Measurements from ENCODE around the gene RNF222. TPM values are rescaled to one million over a fixed set of nuclear protein-coding genes. Genes with fewer than 3 reads are reported as not detected.

RNF222 gene, protein sequence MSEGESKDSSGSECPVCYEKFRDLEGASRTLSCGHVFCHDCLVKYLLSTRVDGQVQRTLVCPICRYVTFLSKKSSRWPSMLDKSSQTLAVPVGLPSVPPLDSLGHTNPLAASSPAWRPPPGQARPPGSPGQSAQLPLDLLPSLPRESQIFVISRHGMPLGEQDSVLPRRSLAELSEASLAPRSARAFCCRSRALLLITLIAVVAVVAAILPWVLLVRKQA
- total RNA-seq: 2.5 TPM

DNA sequence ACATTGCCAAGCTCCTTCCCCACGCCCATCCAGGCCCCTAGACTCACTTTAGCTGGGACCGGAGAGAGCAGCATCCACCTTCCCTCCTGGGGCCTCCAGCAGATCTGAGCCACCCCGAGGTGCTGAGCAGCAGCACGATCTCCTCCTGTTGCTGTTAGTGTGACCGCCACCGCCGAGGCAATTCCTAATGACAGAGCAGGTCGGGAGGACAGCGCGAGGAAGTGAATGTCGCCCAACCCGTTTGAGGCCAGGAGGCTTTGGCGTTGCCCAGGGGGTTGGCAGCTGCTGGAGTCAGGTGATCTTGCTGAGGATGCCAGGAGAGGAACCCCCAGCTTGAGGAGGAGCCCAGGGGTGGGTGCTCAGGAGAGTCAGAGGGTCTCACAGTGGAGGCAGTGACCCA lies at the start of gene RNF222:
TSS of gene RNF222 (minus strand) at position 192 of the 400 bp plus-strand sequence. CDS start 4,366 bp downstream, outside the sequence.
- Histone ChIP-seq H3K9me3 (no peaks in the 10 kb centered on the region), H3K4me1 (no peaks in the 10 kb centered on the region), H3K36me3 (no peaks in the 10 kb centered on the region), H3K27ac (no peak within 1 kb of the TSS), H3K4me3 (peak within 1 kb of the TSS in 1 of 2 donors; percentile 24), H3K27me3 (peaks cover 5% of the 10 kb centered on the region)
- TF ChIP-seq, protein P1, sequence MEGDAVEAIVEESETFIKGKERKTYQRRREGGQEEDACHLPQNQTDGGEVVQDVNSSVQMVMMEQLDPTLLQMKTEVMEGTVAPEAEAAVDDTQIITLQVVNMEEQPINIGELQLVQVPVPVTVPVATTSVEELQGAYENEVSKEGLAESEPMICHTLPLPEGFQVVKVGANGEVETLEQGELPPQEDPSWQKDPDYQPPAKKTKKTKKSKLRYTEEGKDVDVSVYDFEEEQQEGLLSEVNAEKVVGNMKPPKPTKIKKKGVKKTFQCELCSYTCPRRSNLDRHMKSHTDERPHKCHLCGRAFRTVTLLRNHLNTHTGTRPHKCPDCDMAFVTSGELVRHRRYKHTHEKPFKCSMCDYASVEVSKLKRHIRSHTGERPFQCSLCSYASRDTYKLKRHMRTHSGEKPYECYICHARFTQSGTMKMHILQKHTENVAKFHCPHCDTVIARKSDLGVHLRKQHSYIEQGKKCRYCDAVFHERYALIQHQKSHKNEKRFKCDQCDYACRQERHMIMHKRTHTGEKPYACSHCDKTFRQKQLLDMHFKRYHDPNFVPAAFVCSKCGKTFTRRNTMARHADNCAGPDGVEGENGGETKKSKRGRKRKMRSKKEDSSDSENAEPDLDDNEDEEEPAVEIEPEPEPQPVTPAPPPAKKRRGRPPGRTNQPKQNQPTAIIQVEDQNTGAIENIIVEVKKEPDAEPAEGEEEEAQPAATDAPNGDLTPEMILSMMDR (IDR thresholded peaks at IDR 0.05): no peak
- TF ChIP-seq POLR2AphosphoS5 (IDR thresholded peaks at IDR 0.05; ENCODE audit: insufficient read depth in 1 of 2, low read depth in 1 of 2) (no peak), POLR2A (IDR thresholded peaks at IDR 0.05) (no peak)
- intact Hi-C loops (cut with DNase I): loop anchor here (10.0 kb wide), 1 partner anchor 1613 kb away; no protein-coding TSS in a partner anchor
- no peak for DNase-seq (ENCODE audit: extremely low spot score in 2 of 2)

DNA sequence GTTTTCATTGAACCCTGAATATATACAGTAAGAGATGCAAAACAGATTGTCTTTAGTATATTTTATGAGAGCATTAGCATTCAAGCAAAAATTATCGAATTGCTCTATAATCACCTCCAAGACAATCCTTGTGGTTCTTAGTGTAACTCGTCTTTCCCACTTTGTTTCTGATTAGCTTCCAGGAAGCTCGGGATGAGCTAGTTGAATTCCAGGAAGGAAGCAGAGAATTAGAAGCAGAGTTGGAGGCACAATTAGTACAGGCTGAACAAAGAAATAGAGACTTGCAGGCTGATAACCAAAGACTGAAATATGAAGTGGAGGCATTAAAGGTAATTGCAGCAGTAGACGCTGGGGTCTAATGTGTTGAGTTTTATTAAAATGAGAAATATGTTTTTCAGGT lies 47.9 kb upstream of the RNF222 start:
- Histone ChIP-seq H3K4me1 (peaks cover 35% of the 10 kb centered on the region), H3K4me3 (no peak overlapping the region), H3K9me3 (no peaks in the 10 kb centered on the region), H3K27ac (no peak overlapping the region), H3K27me3 (no peaks in the 10 kb centered on the region), H3K36me3 (peaks cover under 1 to 40% of the 10 kb centered on the region in 2 donors)
- intact Hi-C loops (cut with DNase I): no loop called here
- TF ChIP-seq POLR2AphosphoS5 (IDR thresholded peaks at IDR 0.05; ENCODE audit: insufficient read depth in 1 of 2, low read depth in 1 of 2) (no peak), POLR2A (IDR thresholded peaks at IDR 0.05) (no peak)
- TF ChIP-seq, protein P1 (IDR thresholded peaks at IDR 0.05): no peak
- DNase-seq (ENCODE audit: extremely low spot score in 2 of 2): no peak

DNA sequence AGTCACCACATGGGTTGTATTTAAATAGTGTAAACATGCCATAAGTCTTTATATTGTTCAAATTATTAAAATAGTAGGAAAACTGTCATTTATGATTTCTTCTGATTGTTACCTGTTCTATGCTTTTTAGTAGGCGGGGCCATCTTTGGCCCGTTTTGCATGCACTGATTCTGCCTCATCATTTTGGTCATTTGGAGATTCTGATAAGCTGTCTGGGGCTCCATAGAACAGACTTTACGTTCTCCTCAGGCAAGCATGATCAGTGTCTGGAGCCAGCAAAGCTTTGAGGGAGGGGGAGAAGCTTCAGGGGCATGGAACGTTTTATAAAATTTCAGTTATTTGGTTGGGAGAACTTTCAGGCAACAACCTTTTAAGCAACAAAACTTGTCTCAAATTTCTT lies 46.9 kb upstream of the RNF222 start:
- Histone ChIP-seq H3K27me3 (no peaks in the 10 kb centered on the region), H3K4me3 (no peak overlapping the region), H3K4me1 (peaks cover 45% of the 10 kb centered on the region), H3K36me3 (peaks cover 0 to 31% of the 10 kb centered on the region in 2 donors), H3K9me3 (no peaks in the 10 kb centered on the region), H3K27ac (no peak overlapping the region)
- intact Hi-C loops (cut with DNase I): no loop called here
- DNase-seq (ENCODE audit: extremely low spot score in 2 of 2): no peak
- TF ChIP-seq, protein P1 (IDR thresholded peaks at IDR 0.05): no peak
- TF ChIP-seq POLR2A (IDR thresholded peaks at IDR 0.05) (no peak), POLR2AphosphoS5 (IDR thresholded peaks at IDR 0.05; ENCODE audit: insufficient read depth in 1 of 2, low read depth in 1 of 2) (no peak)

DNA sequence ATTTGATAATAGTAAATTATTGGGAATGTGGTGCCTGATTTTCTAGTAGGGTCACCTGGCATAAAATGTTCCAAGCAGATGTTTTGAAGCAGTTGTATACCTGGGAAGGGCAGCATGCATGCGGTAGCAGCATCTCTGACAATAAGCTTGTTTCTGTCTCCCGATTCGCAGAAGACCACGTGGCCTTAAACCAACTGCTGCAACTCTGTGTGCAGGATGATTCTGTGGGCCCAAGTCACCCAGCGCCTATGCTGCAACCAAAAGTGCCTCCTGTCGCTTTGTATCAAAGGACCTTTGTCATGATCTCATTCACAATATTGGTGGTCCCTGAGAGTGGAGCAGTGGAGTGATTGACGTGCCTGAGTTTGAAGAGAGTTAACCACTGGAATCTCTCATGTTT lies 46.1 kb upstream of the RNF222 start:
- Histone ChIP-seq H3K27ac (no peak overlapping the region), H3K4me1 (peaks cover 52% of the 10 kb centered on the region), H3K36me3 (peaks cover 0 to 24% of the 10 kb centered on the region in 2 donors), H3K4me3 (no peak overlapping the region), H3K27me3 (no peaks in the 10 kb centered on the region), H3K9me3 (no peaks in the 10 kb centered on the region)
- intact Hi-C loops (cut with DNase I): no loop called here
- TF ChIP-seq POLR2A (IDR thresholded peaks at IDR 0.05) (no peak), POLR2AphosphoS5 (IDR thresholded peaks at IDR 0.05; ENCODE audit: insufficient read depth in 1 of 2, low read depth in 1 of 2) (no peak)
- TF ChIP-seq, protein P1 (IDR thresholded peaks at IDR 0.05): no peak
- DNase-seq (ENCODE audit: extremely low spot score in 2 of 2): no peak

DNA sequence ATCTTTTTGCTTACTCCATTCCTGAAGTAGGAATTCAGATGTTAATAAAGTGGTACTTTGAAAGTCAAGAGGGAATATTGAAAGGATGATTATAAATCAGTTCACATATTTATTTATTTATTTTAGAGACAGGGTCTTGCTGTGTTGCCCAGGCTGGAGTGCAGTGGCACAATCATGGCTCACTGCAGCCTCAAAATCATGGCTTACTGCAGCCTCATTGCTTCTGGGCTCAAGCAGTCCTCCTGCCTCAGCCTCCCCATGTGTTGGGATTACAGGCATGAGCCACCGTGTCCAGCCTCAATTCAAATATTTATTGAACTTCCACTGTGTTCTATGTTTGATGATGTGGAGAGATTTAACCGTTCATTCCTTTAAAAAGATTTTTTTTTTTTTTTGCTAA lies 44.7 kb upstream of the RNF222 start:
- Histone ChIP-seq H3K27me3 (no peaks in the 10 kb centered on the region), H3K4me3 (no peak overlapping the region), H3K9me3 (no peaks in the 10 kb centered on the region), H3K36me3 (peaks cover 0 to 11% of the 10 kb centered on the region in 2 donors), H3K27ac (no peak overlapping the region), H3K4me1 (peaks cover 65% of the 10 kb centered on the region)
- intact Hi-C loops (cut with DNase I): no loop called here
- no peak for DNase-seq (ENCODE audit: extremely low spot score in 2 of 2)
- TF ChIP-seq POLR2AphosphoS5 (IDR thresholded peaks at IDR 0.05; ENCODE audit: insufficient read depth in 1 of 2, low read depth in 1 of 2) (no peak), POLR2A (IDR thresholded peaks at IDR 0.05) (no peak)
- TF ChIP-seq, protein P1 (IDR thresholded peaks at IDR 0.05): no peak
